ENCODE results near the gene LRRK1.

The LRRK1 gene

GRCh38 chr15:101001796-101002195 lies 82.6 kb downstream of the LRRK1 start:
- Histone ChIP-seq H2AFZ (ENCODE audit: low read length) (no peak overlapping the region), H3K36me3 (ENCODE audit: insufficient read depth, low read length) (peaks cover 74% of the 10 kb centered on the region), H3K4me3 (ENCODE audit: low read depth, low read length, poor library complexity, severe bottlenecking) (no peak overlapping the region), H3K4me1 (ENCODE audit: insufficient read depth, low read length, severe bottlenecking) (peaks cover 7% of the 10 kb centered on the region), H3K27ac (ENCODE audit: low read depth, low read length, poor library complexity, severe bottlenecking) (no peak overlapping the region), H3K9ac (ENCODE audit: low read length) (no peak overlapping the region), H4K20me1 (ENCODE audit: insufficient read depth, low read length) (no peaks in the 10 kb centered on the region), H3F3A (ENCODE audit: insufficient read depth, low read length) (no peaks in the 10 kb centered on the region), H3K4me2 (ENCODE audit: low read length) (no peak overlapping the region), H3K9me2 (ENCODE audit: low read depth, low read length) (no peaks in the 10 kb centered on the region), H3K9me3 (ENCODE audit: low read length) (no peaks in the 10 kb centered on the region), H3K27me3 (ENCODE audit: insufficient read depth, low read length) (no peaks in the 10 kb centered on the region), H3K79me2 (ENCODE audit: insufficient read depth, low read length) (no peaks in the 10 kb centered on the region)
- TF ChIP-seq, protein P1, sequence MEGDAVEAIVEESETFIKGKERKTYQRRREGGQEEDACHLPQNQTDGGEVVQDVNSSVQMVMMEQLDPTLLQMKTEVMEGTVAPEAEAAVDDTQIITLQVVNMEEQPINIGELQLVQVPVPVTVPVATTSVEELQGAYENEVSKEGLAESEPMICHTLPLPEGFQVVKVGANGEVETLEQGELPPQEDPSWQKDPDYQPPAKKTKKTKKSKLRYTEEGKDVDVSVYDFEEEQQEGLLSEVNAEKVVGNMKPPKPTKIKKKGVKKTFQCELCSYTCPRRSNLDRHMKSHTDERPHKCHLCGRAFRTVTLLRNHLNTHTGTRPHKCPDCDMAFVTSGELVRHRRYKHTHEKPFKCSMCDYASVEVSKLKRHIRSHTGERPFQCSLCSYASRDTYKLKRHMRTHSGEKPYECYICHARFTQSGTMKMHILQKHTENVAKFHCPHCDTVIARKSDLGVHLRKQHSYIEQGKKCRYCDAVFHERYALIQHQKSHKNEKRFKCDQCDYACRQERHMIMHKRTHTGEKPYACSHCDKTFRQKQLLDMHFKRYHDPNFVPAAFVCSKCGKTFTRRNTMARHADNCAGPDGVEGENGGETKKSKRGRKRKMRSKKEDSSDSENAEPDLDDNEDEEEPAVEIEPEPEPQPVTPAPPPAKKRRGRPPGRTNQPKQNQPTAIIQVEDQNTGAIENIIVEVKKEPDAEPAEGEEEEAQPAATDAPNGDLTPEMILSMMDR (IDR thresholded peaks at IDR 0.05; ENCODE audit: low read length) = no peak
- TF ChIP-seq EZH2 (IDR thresholded peaks at IDR 0.05; ENCODE audit: borderline replicate concordance, low read length) = no peak

- Histone ChIP-seq H3K36me3 (ENCODE audit: insufficient read depth, low read length) (peaks cover 66% of the 10 kb centered on the region), H3K4me2 (ENCODE audit: low read length) (no peak overlapping the region), H3K9me3 (ENCODE audit: low read length) (no peaks in the 10 kb centered on the region), H3K4me1 (ENCODE audit: insufficient read depth, low read length, severe bottlenecking) (peaks cover 20% of the 10 kb centered on the region), H2AFZ (ENCODE audit: low read length) (no peak overlapping the region), H4K20me1 (ENCODE audit: insufficient read depth, low read length) (no peaks in the 10 kb centered on the region), H3K27me3 (ENCODE audit: insufficient read depth, low read length) (no peaks in the 10 kb centered on the region), H3K27ac (ENCODE audit: low read depth, low read length, poor library complexity, severe bottlenecking) (no peak overlapping the region), H3K9ac (ENCODE audit: low read length) (no peak overlapping the region), H3K4me3 (ENCODE audit: low read depth, low read length, poor library complexity, severe bottlenecking) (no peak overlapping the region), H3K9me2 (ENCODE audit: low read depth, low read length) (no peaks in the 10 kb centered on the region), H3K79me2 (ENCODE audit: insufficient read depth, low read length) (no peaks in the 10 kb centered on the region), H3F3A (ENCODE audit: insufficient read depth, low read length) (no peaks in the 10 kb centered on the region)
- TF ChIP-seq EZH2 (IDR thresholded peaks at IDR 0.05; ENCODE audit: borderline replicate concordance, low read length) = no peak
- TF ChIP-seq, protein P1 (IDR thresholded peaks at IDR 0.05; ENCODE audit: low read length) = no peak
Measured at GRCh38 chr15:101003081-101003480, 83.9 kb downstream of the LRRK1 start.

DNA sequence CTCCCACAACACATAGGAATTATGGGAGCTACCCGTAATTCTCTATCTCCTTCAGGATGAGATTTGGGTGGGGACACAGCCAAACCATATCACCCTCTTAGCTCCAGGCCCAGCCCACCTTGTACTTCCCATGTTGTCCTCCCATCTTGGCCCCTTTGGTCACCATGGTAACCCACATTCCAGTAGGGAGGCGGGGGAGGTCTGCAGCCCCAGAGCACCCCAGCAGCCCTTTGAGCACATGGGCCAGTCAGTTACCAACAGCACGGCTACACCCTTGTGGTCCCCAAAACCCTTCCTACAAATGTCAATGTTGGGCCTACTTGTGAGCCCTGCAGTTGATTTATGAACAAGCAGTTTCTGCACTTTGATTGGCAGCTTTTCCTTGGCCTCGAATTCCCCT lies 84.5 kb downstream of the LRRK1 start:
- Histone ChIP-seq H3K79me2 (ENCODE audit: insufficient read depth, low read length) (no peaks in the 10 kb centered on the region), H3K27me3 (ENCODE audit: insufficient read depth, low read length) (no peaks in the 10 kb centered on the region), H3K9me2 (ENCODE audit: low read depth, low read length) (no peaks in the 10 kb centered on the region), H3K9me3 (ENCODE audit: low read length) (no peaks in the 10 kb centered on the region), H4K20me1 (ENCODE audit: insufficient read depth, low read length) (no peaks in the 10 kb centered on the region), H3K9ac (ENCODE audit: low read length) (no peak overlapping the region), H3K4me2 (ENCODE audit: low read length) (no peak overlapping the region), H3K4me3 (ENCODE audit: low read depth, low read length, poor library complexity, severe bottlenecking) (no peak overlapping the region), H3K27ac (ENCODE audit: low read depth, low read length, poor library complexity, severe bottlenecking) (no peak overlapping the region), H3K4me1 (ENCODE audit: insufficient read depth, low read length, severe bottlenecking) (peaks cover 26% of the 10 kb centered on the region), H2AFZ (ENCODE audit: low read length) (no peak overlapping the region), H3F3A (ENCODE audit: insufficient read depth, low read length) (no peaks in the 10 kb centered on the region), H3K36me3 (ENCODE audit: insufficient read depth, low read length) (peaks cover 66% of the 10 kb centered on the region)
- TF ChIP-seq EZH2 (IDR thresholded peaks at IDR 0.05; ENCODE audit: borderline replicate concordance, low read length) = no peak
- TF ChIP-seq, protein P1 (IDR thresholded peaks at IDR 0.05; ENCODE audit: low read length) = no peak
